NAMALWA (cell line): ENCODE measurements around the gene PIK3CB.
"Not testable (repeated sequence)": the region's sequence is repeated elsewhere in the genome, so short reads cannot be mapped to it uniquely, and the experiment has no call there.

Source experiments
- DNase-seq: peaks from one replicate; pipeline ENCODE4 v3.0.0-alpha.2; 2015; ENCODE audit warnings: low spot score

Gene PIK3CB

DNA sequence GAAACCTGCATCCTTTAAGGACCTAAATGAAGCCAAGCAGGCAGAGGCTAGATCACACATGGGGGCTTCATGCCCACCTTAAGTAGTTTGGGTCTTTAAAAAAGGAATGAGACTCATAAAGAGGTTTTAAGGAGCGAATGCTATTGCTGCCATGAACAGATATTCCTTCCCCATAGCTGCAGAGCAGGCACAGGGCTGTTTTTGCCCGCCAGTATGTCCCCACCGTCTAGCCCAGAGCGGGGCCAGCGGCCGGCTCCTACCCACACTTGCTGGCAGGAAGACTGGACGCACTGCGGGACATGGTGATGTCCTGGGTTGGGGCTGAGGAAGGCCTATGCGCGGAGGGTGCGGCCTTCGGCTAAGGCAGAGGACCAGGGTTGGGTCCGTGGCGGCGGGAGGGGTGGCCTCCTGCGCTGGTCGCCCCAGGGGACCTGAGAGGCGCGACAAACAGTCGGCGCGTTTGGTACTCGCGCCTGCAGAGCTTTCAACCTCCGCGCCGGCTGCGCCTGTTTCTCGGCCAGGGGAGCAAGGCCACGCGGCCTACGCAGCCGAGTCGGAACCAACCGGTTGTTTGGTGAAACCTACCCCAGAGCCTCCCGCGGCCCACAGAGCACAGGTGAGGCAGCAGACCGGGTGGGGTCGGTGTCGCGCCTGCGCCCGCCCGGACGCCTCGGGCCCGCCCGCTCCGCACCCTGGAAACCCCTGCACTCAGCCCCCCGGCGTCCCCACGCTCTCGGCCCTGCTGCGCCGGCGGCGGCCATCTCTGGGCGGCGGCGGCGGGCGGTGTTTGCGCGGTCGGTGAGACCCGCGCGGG is 226.2 kb downstream of the PIK3CB start, which contains the start of gene FAIM:
TSS of gene FAIM (plus strand) at position 450 of the 814 bp plus-strand sequence. CDS start 10,956 bp downstream, outside the sequence.
- peak; percentile 77 for DNase-seq

GRCh38 chr3:138604106-138604595 is 230.6 kb downstream of the PIK3CB start:
- not testable (repeated sequence) for DNase-seq
